ENCODE measurements around the gene ZBTB20. TPM values are rescaled to one million over a fixed set of nuclear protein-coding genes. Genes with fewer than 3 reads are reported as not detected.

The ZBTB20 gene
- total RNA-seq, 1 experiment from 2014 or later: 1.6 TPM

DNA sequence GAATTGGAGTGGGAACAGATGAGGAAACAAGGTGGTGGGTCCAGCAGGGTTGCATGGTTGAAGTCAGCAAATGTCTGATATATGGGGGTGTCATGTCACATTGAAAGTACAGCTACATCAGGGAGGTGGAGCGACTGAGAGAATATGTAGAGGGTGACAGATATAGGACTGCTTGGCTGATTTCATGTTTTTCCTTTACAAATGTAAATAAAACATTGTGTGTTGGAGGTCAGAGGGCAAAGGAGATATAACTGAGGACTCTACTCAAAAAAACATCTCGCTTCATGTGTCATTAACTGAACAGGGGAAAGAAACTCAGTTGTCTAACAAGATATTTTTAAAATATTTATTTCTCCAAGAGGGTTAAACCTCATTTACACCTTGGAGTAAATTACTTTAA lies 675.6 kb downstream of the ZBTB20 start:
- Histone ChIP-seq H3K4me2 (ENCODE audit: low read depth, low read length, poor library complexity, severe bottlenecking) (no peak overlapping the region), H2AFZ (ENCODE audit: low read length) (no peak overlapping the region), H3K9me2 (replicated peaks; ENCODE audit: insufficient read depth, low read length) (no peaks in the 10 kb centered on the region), H3K4me1 (ENCODE audit: low read length) (no peaks in the 10 kb centered on the region), H3K4me3 (ENCODE audit: low read length) (no peak overlapping the region), H3K27ac (ENCODE audit: low read length) (no peak overlapping the region), H3K27me3 (ENCODE audit: low read length) (no peaks in the 10 kb centered on the region), H3K79me2 (ENCODE audit: low read length) (no peaks in the 10 kb centered on the region), H3K9ac (ENCODE audit: low read length) (no peak overlapping the region), H3K36me3 (ENCODE audit: insufficient read depth, low read length) (no peaks in the 10 kb centered on the region), H3K9me3 (ENCODE audit: low read length) (no peaks in the 10 kb centered on the region), H4K20me1 (ENCODE audit: insufficient read depth, low read depth, low read length) (no peaks in the 10 kb centered on the region)
- DNase-seq: no peak

DNA sequence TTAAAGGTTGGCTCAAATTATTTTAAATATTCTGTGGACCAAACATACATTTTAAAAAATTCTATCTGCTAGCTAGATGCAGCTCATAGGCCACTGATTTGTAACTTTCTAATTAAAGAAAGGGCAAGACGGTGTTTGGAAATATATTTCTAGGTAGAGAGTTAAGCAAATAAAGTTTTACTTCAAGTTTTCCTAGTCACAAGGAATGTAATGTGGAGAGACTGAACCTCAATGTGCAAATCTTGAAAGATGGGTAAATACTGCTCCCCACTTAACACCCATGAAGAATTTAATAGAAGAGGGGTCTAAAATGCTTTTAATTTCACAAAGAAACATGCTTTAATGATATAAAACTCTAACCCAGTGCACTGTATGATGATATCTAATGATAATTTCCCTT lies 678.0 kb downstream of the ZBTB20 start:
- Histone ChIP-seq H3K9me3 (ENCODE audit: low read length) (no peaks in the 10 kb centered on the region), H2AFZ (ENCODE audit: low read length) (no peak overlapping the region), H3K9me2 (replicated peaks; ENCODE audit: insufficient read depth, low read length) (no peaks in the 10 kb centered on the region), H3K9ac (ENCODE audit: low read length) (no peak overlapping the region), H3K4me3 (ENCODE audit: low read length) (no peak overlapping the region), H3K4me1 (ENCODE audit: low read length) (no peaks in the 10 kb centered on the region), H4K20me1 (ENCODE audit: insufficient read depth, low read depth, low read length) (no peaks in the 10 kb centered on the region), H3K36me3 (ENCODE audit: insufficient read depth, low read length) (no peaks in the 10 kb centered on the region), H3K4me2 (ENCODE audit: low read depth, low read length, poor library complexity, severe bottlenecking) (no peak overlapping the region), H3K79me2 (ENCODE audit: low read length) (no peaks in the 10 kb centered on the region), H3K27ac (ENCODE audit: low read length) (no peak overlapping the region), H3K27me3 (ENCODE audit: low read length) (no peaks in the 10 kb centered on the region)
- no peak for DNase-seq

DNA sequence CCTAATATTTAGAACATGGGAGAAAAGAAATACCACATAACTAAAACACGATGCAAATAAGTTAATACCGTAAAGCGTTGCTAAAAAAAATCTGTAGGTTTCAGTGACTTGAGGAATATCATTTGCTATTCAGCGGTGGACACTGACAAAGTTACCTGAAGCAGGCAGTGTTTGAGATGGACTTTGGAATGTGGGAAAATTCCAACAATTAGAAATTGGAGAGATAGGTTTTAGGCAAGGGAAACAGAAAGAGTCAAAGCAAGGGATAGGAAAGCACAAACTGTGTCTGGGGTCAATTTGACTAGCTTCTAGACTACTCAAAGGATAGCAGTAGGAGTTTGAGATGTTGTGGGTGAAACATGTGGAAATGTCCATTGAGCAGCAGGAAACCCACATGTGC lies 680.3 kb downstream of the ZBTB20 start:
- Histone ChIP-seq H3K9me2 (replicated peaks; ENCODE audit: insufficient read depth, low read length) (no peaks in the 10 kb centered on the region), H3K36me3 (ENCODE audit: insufficient read depth, low read length) (no peaks in the 10 kb centered on the region), H3K27ac (ENCODE audit: low read length) (no peak overlapping the region), H4K20me1 (ENCODE audit: insufficient read depth, low read depth, low read length) (no peaks in the 10 kb centered on the region), H3K27me3 (ENCODE audit: low read length) (no peaks in the 10 kb centered on the region), H3K9me3 (ENCODE audit: low read length) (no peaks in the 10 kb centered on the region), H3K9ac (ENCODE audit: low read length) (no peak overlapping the region), H3K4me2 (ENCODE audit: low read depth, low read length, poor library complexity, severe bottlenecking) (no peak overlapping the region), H3K4me1 (ENCODE audit: low read length) (no peaks in the 10 kb centered on the region), H3K79me2 (ENCODE audit: low read length) (no peaks in the 10 kb centered on the region), H2AFZ (ENCODE audit: low read length) (no peak overlapping the region), H3K4me3 (ENCODE audit: low read length) (no peak overlapping the region)
- DNase-seq: no peak

DNA sequence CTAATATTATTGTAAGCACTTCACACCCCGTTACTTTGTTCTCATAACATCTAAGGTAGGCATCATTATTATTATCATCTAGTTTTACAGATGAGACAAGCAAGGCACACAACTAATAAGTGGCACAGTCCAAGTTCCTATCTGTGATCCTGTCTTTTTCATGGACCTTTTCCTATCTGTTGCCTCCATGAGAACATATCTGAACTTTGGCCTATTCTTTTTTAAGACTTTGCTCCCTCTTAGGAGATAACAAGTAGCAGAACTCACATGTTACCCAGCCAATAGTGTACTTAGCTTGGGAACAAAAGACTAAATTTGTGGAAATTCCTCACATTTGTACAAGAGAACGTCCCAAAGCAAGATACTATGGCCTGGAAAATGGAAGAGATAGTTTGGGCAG lies 680.8 kb downstream of the ZBTB20 start:
- no peak overlapping the region for H3K4me3 ChIP-seq (ENCODE audit: low read length)
- H3K4me1 ChIP-seq (ENCODE audit: low read length): no peaks in the 10 kb centered on the region
- DNase-seq: no peak
- no peaks in the 10 kb centered on the region for H3K9me3 ChIP-seq (ENCODE audit: low read length)
- no peaks in the 10 kb centered on the region for H4K20me1 ChIP-seq (ENCODE audit: insufficient read depth, low read depth, low read length)
- H3K9ac ChIP-seq (ENCODE audit: low read length): no peak overlapping the region
- H3K4me2 ChIP-seq (ENCODE audit: low read depth, low read length, poor library complexity, severe bottlenecking): no peak overlapping the region
- H3K27me3 ChIP-seq (ENCODE audit: low read length): no peaks in the 10 kb centered on the region
- no peaks in the 10 kb centered on the region for H3K9me2 ChIP-seq (replicated peaks; ENCODE audit: insufficient read depth, low read length)
- H3K36me3 ChIP-seq (ENCODE audit: insufficient read depth, low read length): no peaks in the 10 kb centered on the region
- H3K27ac ChIP-seq (ENCODE audit: low read length): no peak overlapping the region
- no peak overlapping the region for H2AFZ ChIP-seq (ENCODE audit: low read length)
- H3K79me2 ChIP-seq (ENCODE audit: low read length): no peaks in the 10 kb centered on the region

DNA sequence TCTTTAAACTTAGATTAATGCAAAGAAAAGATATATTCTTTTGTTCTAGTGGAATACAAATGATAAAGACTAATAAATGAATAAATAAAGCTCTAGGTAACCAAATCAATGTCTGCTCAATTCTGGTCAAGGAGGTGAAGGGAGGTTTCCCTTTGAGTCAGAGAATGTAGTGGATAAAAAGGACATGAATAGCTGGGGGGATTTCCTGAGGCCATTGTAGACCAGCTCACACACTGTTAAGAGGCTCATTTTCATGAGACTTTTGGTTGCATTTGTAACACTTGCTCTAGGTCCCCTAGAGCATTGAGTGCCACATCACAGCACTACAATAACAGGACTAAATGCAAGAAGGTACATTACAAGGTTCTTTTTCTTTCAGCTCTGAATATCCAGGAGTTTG lies 682.5 kb downstream of the ZBTB20 start:
- Histone ChIP-seq H3K9me2 (replicated peaks; ENCODE audit: insufficient read depth, low read length) (no peaks in the 10 kb centered on the region), H3K9ac (ENCODE audit: low read length) (no peak overlapping the region), H3K79me2 (ENCODE audit: low read length) (no peaks in the 10 kb centered on the region), H3K4me1 (ENCODE audit: low read length) (peaks cover 5% of the 10 kb centered on the region), H3K4me2 (ENCODE audit: low read depth, low read length, poor library complexity, severe bottlenecking) (no peak overlapping the region), H3K27ac (ENCODE audit: low read length) (no peak overlapping the region), H3K9me3 (ENCODE audit: low read length) (no peaks in the 10 kb centered on the region), H3K27me3 (ENCODE audit: low read length) (no peaks in the 10 kb centered on the region), H3K36me3 (ENCODE audit: insufficient read depth, low read length) (no peaks in the 10 kb centered on the region), H2AFZ (ENCODE audit: low read length) (no peak overlapping the region), H3K4me3 (ENCODE audit: low read length) (no peak overlapping the region), H4K20me1 (ENCODE audit: insufficient read depth, low read depth, low read length) (no peaks in the 10 kb centered on the region)
- DNase-seq: no peak

DNA sequence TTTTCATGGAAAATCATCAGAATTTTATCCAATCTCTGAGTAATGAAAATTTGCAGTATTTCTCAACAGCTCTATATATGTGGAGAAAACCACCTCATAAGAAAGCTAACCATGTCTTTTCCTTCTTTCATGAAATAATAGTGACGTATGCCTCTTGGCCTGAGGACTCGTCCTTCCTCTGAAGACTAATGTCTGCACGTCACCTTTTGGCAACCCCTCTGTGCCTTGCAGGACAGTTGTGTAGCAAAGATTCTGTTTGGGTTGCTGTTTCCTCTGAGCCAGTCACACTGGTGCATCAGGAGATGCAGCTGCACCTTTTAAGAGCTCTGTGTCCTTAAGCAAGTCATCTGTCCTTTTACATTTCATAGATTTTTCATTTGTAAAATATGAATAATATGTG lies 684.3 kb downstream of the ZBTB20 start:
- H3K4me1 ChIP-seq (ENCODE audit: low read length): peaks cover 8% of the 10 kb centered on the region
- H3K27ac ChIP-seq (ENCODE audit: low read length): no peak overlapping the region
- no peaks in the 10 kb centered on the region for H3K9me3 ChIP-seq (ENCODE audit: low read length)
- H3K9ac ChIP-seq (ENCODE audit: low read length): no peak overlapping the region
- no peak overlapping the region for H3K4me2 ChIP-seq (ENCODE audit: low read depth, low read length, poor library complexity, severe bottlenecking)
- no peak overlapping the region for H3K4me3 ChIP-seq (ENCODE audit: low read length)
- no peaks in the 10 kb centered on the region for H3K9me2 ChIP-seq (replicated peaks; ENCODE audit: insufficient read depth, low read length)
- H3K36me3 ChIP-seq (ENCODE audit: insufficient read depth, low read length): no peaks in the 10 kb centered on the region
- H4K20me1 ChIP-seq (ENCODE audit: insufficient read depth, low read depth, low read length): no peaks in the 10 kb centered on the region
- H2AFZ ChIP-seq (ENCODE audit: low read length): no peak overlapping the region
- H3K79me2 ChIP-seq (ENCODE audit: low read length): no peaks in the 10 kb centered on the region
- DNase-seq: no peak
- H3K27me3 ChIP-seq (ENCODE audit: low read length): no peaks in the 10 kb centered on the region

DNA sequence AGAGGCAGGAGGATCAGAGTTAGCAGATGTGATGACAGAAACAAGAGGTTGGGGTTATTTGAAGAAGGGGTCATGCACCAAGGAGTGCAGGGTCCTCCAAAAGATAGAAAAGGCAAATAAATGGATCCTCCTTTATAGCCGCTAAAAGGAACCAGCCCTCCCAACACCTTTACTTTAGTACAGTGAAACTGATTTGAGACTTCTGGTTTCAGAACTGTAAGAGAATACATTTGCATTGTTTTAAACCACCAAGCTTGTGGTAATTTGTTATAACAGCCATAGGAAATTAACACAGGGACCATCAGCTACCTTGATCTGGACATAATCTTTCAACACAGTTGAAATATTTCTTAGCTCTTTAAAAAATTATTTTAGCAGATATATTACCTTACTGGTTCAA lies 686.6 kb downstream of the ZBTB20 start:
- H3K9me3 ChIP-seq (ENCODE audit: low read length): no peaks in the 10 kb centered on the region
- H3K4me2 ChIP-seq (ENCODE audit: low read depth, low read length, poor library complexity, severe bottlenecking): no peak overlapping the region
- no peak overlapping the region for H2AFZ ChIP-seq (ENCODE audit: low read length)
- H3K4me1 ChIP-seq (ENCODE audit: low read length): peaks cover 12% of the 10 kb centered on the region
- H3K9ac ChIP-seq (ENCODE audit: low read length): no peak overlapping the region
- H3K27ac ChIP-seq (ENCODE audit: low read length): no peak overlapping the region
- H3K27me3 ChIP-seq (ENCODE audit: low read length): no peaks in the 10 kb centered on the region
- no peak for DNase-seq
- no peaks in the 10 kb centered on the region for H3K9me2 ChIP-seq (replicated peaks; ENCODE audit: insufficient read depth, low read length)
- no peak overlapping the region for H3K4me3 ChIP-seq (ENCODE audit: low read length)
- no peaks in the 10 kb centered on the region for H4K20me1 ChIP-seq (ENCODE audit: insufficient read depth, low read depth, low read length)
- H3K79me2 ChIP-seq (ENCODE audit: low read length): no peaks in the 10 kb centered on the region
- no peaks in the 10 kb centered on the region for H3K36me3 ChIP-seq (ENCODE audit: insufficient read depth, low read length)

DNA sequence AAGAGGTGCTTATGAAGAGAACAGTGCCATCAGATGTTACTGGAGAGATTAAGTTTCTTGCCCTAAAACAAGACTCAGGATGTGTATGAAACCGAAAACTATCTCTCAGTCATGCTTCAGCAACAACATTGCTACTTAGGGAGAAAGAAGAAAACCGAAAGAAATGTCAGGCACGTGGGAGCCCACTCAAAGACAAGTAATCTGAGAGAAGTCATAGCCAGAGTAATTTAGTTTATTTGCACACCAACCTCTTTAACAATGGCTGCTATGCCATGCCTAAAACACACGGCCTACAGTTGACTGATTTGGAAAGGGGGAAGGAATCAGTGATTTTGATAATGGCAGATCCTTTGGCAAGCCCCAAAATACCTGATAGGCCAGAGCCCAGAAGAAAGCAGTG lies 690.3 kb downstream of the ZBTB20 start:
- Histone ChIP-seq H2AFZ (ENCODE audit: low read length) (no peak overlapping the region), H3K4me1 (ENCODE audit: low read length) (peaks cover 31% of the 10 kb centered on the region), H3K36me3 (ENCODE audit: insufficient read depth, low read length) (no peaks in the 10 kb centered on the region), H3K79me2 (ENCODE audit: low read length) (no peaks in the 10 kb centered on the region), H3K9me3 (ENCODE audit: low read length) (no peaks in the 10 kb centered on the region), H3K27me3 (ENCODE audit: low read length) (no peaks in the 10 kb centered on the region), H3K9me2 (replicated peaks; ENCODE audit: insufficient read depth, low read length) (no peaks in the 10 kb centered on the region), H3K4me3 (ENCODE audit: low read length) (no peak overlapping the region), H4K20me1 (ENCODE audit: insufficient read depth, low read depth, low read length) (no peaks in the 10 kb centered on the region), H3K4me2 (ENCODE audit: low read depth, low read length, poor library complexity, severe bottlenecking) (no peak overlapping the region), H3K9ac (ENCODE audit: low read length) (no peak overlapping the region), H3K27ac (ENCODE audit: low read length) (no peak overlapping the region)
- no peak for DNase-seq

DNA sequence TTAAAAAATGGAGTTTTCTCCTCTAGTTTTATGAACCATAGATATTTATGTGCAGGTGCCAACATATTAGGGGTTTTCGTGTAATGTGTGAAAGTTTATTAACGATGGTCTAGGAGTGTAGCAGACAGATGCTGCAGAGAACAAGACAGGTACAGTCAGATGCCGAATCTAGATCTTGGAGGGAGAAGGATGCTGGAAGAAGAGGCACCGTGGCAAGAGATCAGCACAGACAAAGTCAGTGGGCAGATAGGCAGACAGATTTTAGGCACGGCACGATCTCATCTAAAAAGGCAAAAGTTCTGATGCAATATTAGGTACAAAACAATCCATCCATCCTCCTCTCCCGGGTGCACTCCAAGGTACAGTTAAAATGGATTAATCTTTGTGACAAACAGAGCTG lies 691.7 kb downstream of the ZBTB20 start:
- H3K9me2 ChIP-seq (replicated peaks; ENCODE audit: insufficient read depth, low read length): no peaks in the 10 kb centered on the region
- no peaks in the 10 kb centered on the region for H3K79me2 ChIP-seq (ENCODE audit: low read length)
- no peak for DNase-seq
- H3K4me3 ChIP-seq (ENCODE audit: low read length): no peak overlapping the region
- H4K20me1 ChIP-seq (ENCODE audit: insufficient read depth, low read depth, low read length): no peaks in the 10 kb centered on the region
- peaks cover 38% of the 10 kb centered on the region for H3K4me1 ChIP-seq (ENCODE audit: low read length)
- H3K36me3 ChIP-seq (ENCODE audit: insufficient read depth, low read length): no peaks in the 10 kb centered on the region
- no peak overlapping the region for H3K9ac ChIP-seq (ENCODE audit: low read length)
- H3K4me2 ChIP-seq (ENCODE audit: low read depth, low read length, poor library complexity, severe bottlenecking): no peak overlapping the region
- H3K27ac ChIP-seq (ENCODE audit: low read length): no peak overlapping the region
- no peaks in the 10 kb centered on the region for H3K27me3 ChIP-seq (ENCODE audit: low read length)
- H2AFZ ChIP-seq (ENCODE audit: low read length): no peak overlapping the region
- H3K9me3 ChIP-seq (ENCODE audit: low read length): no peaks in the 10 kb centered on the region

Data from Karpas-422 (cell line).